ENCODE data around the gene BICDL1. TPM values are rescaled to one million over a fixed set of nuclear protein-coding genes. Genes with fewer than 3 reads are reported as not detected.

The BICDL1 gene
- total RNA-seq, 1 experiment from 2014 or later: 22.2 TPM

DNA sequence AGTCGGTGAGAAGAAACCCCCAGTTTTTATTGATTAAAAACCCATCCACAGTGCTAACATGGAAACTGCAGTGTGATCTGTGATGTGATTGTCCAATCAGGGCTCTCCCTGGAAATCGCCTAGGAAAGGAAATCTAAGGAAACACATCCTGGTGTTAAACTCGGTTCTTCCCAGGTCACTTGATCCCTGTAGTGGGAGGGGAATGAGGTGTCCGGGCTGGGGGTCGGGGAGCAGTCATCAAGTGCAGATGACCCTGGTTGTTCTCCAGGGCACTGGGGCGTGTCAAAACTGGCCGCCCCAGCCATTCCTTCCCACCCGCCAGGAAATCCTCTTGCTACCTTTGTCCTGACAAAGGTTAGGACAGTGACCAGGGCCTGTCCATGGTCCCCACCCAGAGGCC, 106.7 kb downstream of the BICDL1 start:
- POLR2A ChIA-PET: interaction anchor here (0.6 kb wide), 1 partner anchor 609 kb away, joined by 10 read pairs; no protein-coding TSS in a partner anchor
- H3K4me1 ChIP-seq (ENCODE audit: control insufficient read depth, insufficient read depth, low read length): peaks cover 5% of the 10 kb centered on the region
- H3K27me3 ChIP-seq (ENCODE audit: control insufficient read depth, insufficient read depth, low read length): no peaks in the 10 kb centered on the region
- no peak overlapping the region for H3K4me3 ChIP-seq (ENCODE audit: low read depth in 2 of 2, low read length in 2 of 2)
- H3K36me3 ChIP-seq (ENCODE audit: control insufficient read depth, insufficient read depth, low read length): no peaks in the 10 kb centered on the region; the same call in 1 of the 2 replicates
- TF ChIP-seq POLR2AphosphoS5 (IDR thresholded peaks at IDR 0.05; ENCODE audit: low read depth, low read length) (no peak), SIN3A (IDR thresholded peaks at IDR 0.05; ENCODE audit: borderline replicate concordance, insufficient read depth, low read depth, low read length) (no peak), TCF7L2 (IDR thresholded peaks at IDR 0.05; ENCODE audit: low read depth, low read length) (no peak), CTCF (IDR thresholded peaks at IDR 0.05) (no peak)
- TF ChIP-seq, protein P1, sequence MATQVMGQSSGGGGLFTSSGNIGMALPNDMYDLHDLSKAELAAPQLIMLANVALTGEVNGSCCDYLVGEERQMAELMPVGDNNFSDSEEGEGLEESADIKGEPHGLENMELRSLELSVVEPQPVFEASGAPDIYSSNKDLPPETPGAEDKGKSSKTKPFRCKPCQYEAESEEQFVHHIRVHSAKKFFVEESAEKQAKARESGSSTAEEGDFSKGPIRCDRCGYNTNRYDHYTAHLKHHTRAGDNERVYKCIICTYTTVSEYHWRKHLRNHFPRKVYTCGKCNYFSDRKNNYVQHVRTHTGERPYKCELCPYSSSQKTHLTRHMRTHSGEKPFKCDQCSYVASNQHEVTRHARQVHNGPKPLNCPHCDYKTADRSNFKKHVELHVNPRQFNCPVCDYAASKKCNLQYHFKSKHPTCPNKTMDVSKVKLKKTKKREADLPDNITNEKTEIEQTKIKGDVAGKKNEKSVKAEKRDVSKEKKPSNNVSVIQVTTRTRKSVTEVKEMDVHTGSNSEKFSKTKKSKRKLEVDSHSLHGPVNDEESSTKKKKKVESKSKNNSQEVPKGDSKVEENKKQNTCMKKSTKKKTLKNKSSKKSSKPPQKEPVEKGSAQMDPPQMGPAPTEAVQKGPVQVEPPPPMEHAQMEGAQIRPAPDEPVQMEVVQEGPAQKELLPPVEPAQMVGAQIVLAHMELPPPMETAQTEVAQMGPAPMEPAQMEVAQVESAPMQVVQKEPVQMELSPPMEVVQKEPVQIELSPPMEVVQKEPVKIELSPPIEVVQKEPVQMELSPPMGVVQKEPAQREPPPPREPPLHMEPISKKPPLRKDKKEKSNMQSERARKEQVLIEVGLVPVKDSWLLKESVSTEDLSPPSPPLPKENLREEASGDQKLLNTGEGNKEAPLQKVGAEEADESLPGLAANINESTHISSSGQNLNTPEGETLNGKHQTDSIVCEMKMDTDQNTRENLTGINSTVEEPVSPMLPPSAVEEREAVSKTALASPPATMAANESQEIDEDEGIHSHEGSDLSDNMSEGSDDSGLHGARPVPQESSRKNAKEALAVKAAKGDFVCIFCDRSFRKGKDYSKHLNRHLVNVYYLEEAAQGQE (IDR thresholded peaks at IDR 0.05; ENCODE audit: insufficient read depth in 1 of 2, low read depth in 2 of 2, low read length in 1 of 2): no peak
- in situ Hi-C loops (cut with HindIII; ENCODE audit: low pct_unique_long_range_greater_than_20kb, low sequenced_read_pairs): no loop called here
- TSS peak; percentile 76 for BruUV-seq (replicated peaks)
- intact Hi-C loops (cut with micrococcal nuclease; ENCODE audit: unreplicated experiment): no loop called here
- CTCF ChIA-PET: no interaction called here
- DNase-seq (ENCODE audit: low read depth, low spot score) (no peak), ATAC-seq (no peak)
- no peak overlapping the region for H3K27ac ChIP-seq (ENCODE audit: low read length)
- no peaks in the 10 kb centered on the region for H3K9me3 ChIP-seq (ENCODE audit: control insufficient read depth, insufficient read depth, low read depth, low read length)

DNA sequence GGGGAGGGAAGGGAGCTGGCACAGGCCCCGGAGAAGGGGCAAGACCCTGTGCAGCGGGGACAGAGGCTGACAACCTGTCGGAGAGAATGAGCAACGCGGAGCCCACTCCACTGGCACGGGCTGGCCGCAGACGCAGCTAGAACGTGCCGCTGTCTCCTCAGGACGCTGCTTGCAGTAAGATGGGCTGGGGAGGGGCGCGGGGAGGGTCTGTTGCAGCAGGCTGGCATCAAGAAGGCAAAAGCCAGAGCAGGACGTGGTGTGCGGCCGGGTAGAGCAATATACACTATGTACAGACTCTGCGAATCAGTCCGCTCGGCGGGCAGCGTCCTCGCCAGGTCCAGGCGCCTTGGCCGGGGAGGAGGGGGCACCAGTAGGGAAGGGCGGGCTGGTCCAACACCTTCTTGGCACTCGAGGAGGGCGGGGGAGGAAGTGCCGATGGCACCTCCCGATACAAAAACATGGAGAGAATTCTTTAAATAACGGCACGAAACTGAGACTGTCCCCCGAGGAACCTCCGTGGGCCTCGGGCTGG, 107.7 kb downstream of the BICDL1 start:
- in situ Hi-C loops (cut with HindIII; ENCODE audit: low pct_unique_long_range_greater_than_20kb, low sequenced_read_pairs): no loop called here
- no peak for TF ChIP-seq POLR2AphosphoS5 (IDR thresholded peaks at IDR 0.05; ENCODE audit: low read depth, low read length)
- no peak for TF ChIP-seq CTCF (IDR thresholded peaks at IDR 0.05)
- no peak for TF ChIP-seq SIN3A (IDR thresholded peaks at IDR 0.05; ENCODE audit: borderline replicate concordance, insufficient read depth, low read depth, low read length)
- TF ChIP-seq, protein P1 (IDR thresholded peaks at IDR 0.05; ENCODE audit: insufficient read depth in 1 of 2, low read depth in 2 of 2, low read length in 1 of 2): no peak
- no peak for TF ChIP-seq TCF7L2 (IDR thresholded peaks at IDR 0.05; ENCODE audit: low read depth, low read length)
- ChIA-PET CTCF (no interaction called here), POLR2A (no interaction called here)
- Histone ChIP-seq H3K9me3 (ENCODE audit: control insufficient read depth, insufficient read depth, low read depth, low read length) (no peaks in the 10 kb centered on the region), H3K27ac (ENCODE audit: low read length) (no peak overlapping the region), H3K4me3 (ENCODE audit: low read depth in 2 of 2, low read length in 2 of 2) (no peak overlapping the region), H3K36me3 (ENCODE audit: control insufficient read depth, insufficient read depth, low read length) (no peaks in the 10 kb centered on the region; the same call in 1 of the 2 replicates), H3K4me1 (ENCODE audit: control insufficient read depth, insufficient read depth, low read length) (peaks cover 5% of the 10 kb centered on the region), H3K27me3 (ENCODE audit: control insufficient read depth, insufficient read depth, low read length) (no peaks in the 10 kb centered on the region)
- DNase-seq (ENCODE audit: low read depth, low spot score): no peak
- intact Hi-C loops (cut with micrococcal nuclease; ENCODE audit: unreplicated experiment): no loop called here
- no peak for ATAC-seq
- no TSS peak for BruUV-seq (replicated peaks)

Measured in Panc1 (cell line).